K562 (cell line): ENCODE data around the gene ICAM2. TPM values are rescaled to one million over a fixed set of nuclear protein-coding genes. Genes with fewer than 3 reads are reported as not detected.

Source experiments
- ATAC-seq: fragments of 200-7000 bp; cut with Tn5 transposase; 3 replicates; pipeline ENCODE4 v1.9.1; 2020; ENCODE audit warnings: moderate library complexity
- BruUV-seq: library from RNA; stranded (reverse); fragments of 400-500 nt; replicated peaks from 2 replicates; lab custom pipeline; 2021; lab: Mats Ljungman, UMichigan
- CTCF ChIA-PET: fragments of 300-600 bp; formaldehyde crosslinking; extraction: SDS; loops from one replicate; lab custom pipeline; 2021; ENCODE audit warnings: low intra/inter-chr PET ratio; lab: Yijun Ruan, JAX
- POLR2A ChIA-PET: fragments of 300-600, 350-650 bp; sonication (Branson Sonifier 250); formaldehyde crosslinking; extraction: SDS; loops from one replicate; lab custom pipeline; 2021; ENCODE audit warnings: antibody characterized with exemption, inconsistent platforms; lab: Yijun Ruan, JAX
- DNase-seq, 4 experiments: peaks; one replicate each; pipeline versions ENCODE4 v3.0.0 to v3.0.0-alpha.2; 2011 to 2018; ENCODE audit warnings: low spot score in 3 of 4, mixed read lengths in 3 of 4; ENCODE audit errors: extremely low read depth in 1 of 4
- FAIRE-seq: peaks from 2 replicates; lab custom pipeline; 2011; peaks lifted over from hg19 to GRCh38; lab: Jason Lieb, UNC
- H2AFZ ChIP-seq: 2 replicates; pipeline ENCODE4 v1.6.0; 2011; ENCODE audit warnings: low read depth, low read length, control low read depth, inconsistent platforms
- H3K27ac ChIP-seq: fragments of 200-600 bp; 3 replicates; pipeline ENCODE4 v1.8.0; 2011; ENCODE audit warnings: low read depth, mild to moderate bottlenecking, control low read depth, inconsistent platforms, low read length, moderate library complexity, mixed read lengths; ENCODE audit errors: extremely low read depth
- H3K27me3 ChIP-seq, 2 experiments: fragments of 300-600 bp in 1 of 2; 2 replicates in 1 of 2; 3 replicates in 1 of 2; pipeline versions ENCODE4 v1.6.0 to v1.8.0; 2011; ENCODE audit warnings: inconsistent platforms in 2 of 2, low read length in 2 of 2, mild to moderate bottlenecking in 1 of 2, mixed read lengths in 1 of 2, moderate library complexity in 1 of 2; ENCODE audit not compliant: control insufficient read depth in 2 of 2, insufficient read depth in 2 of 2
- H3K36me3 ChIP-seq: fragments of 300-600 bp; 3 replicates; pipeline ENCODE4 v1.8.0; 2011; ENCODE audit warnings: mild to moderate bottlenecking, low read length, inconsistent platforms; ENCODE audit not compliant: control insufficient read depth, insufficient read depth
- H3K4me1 ChIP-seq, 2 experiments: fragments of 200-600 bp in 1 of 2; replicated peaks in 1 of 2; 2 replicates in 1 of 2; 3 replicates in 1 of 2; pipeline versions ENCODE4 v1.5.1 to v1.8.0; 2011; ENCODE audit warnings: inconsistent platforms in 2 of 2, low read length in 2 of 2, mild to moderate bottlenecking in 1 of 2, mixed read lengths in 1 of 2, moderate library complexity in 1 of 2; ENCODE audit not compliant: control insufficient read depth in 2 of 2, insufficient read depth in 2 of 2
- H3K4me2 ChIP-seq: 2 replicates; pipeline ENCODE4 v1.6.1; 2011; ENCODE audit warnings: low read length, control low read depth, inconsistent platforms, mixed read lengths; ENCODE audit not compliant: insufficient read depth
- H3K4me3 ChIP-seq: fragments of 200-600 bp; sonication (generic), shearing (Covaris generic); 2 replicates; pipeline ENCODE4 v1.5.1; 2016; ENCODE audit warnings: control low read depth, inconsistent platforms
- H3K79me2 ChIP-seq: fragments of 200-600 bp; 3 replicates; pipeline ENCODE4 v1.8.0; 2011; ENCODE audit warnings: low read length, inconsistent platforms; ENCODE audit not compliant: control insufficient read depth, insufficient read depth
- H3K9ac ChIP-seq, 2 experiments: 2 replicates each; pipeline versions ENCODE4 v1.6.0 to v1.6.1; 2011; ENCODE audit warnings: low read depth in 2 of 2, low read length in 2 of 2, control low read depth in 1 of 2, inconsistent platforms in 1 of 2, mild to moderate bottlenecking in 1 of 2, mixed read lengths in 1 of 2; ENCODE audit not compliant: insufficient read depth in 1 of 2
- H3K9me1 ChIP-seq: one replicate; pipeline ENCODE4 v1.6.0; 2011; ENCODE audit warnings: inconsistent platforms, mild to moderate bottlenecking, low read length, moderate library complexity; ENCODE audit not compliant: control insufficient read depth, insufficient read depth
- H3K9me3 ChIP-seq: replicated peaks from 2 replicates; pipeline ENCODE4 v1.5.1; 2011; ENCODE audit warnings: low read depth, low read length, inconsistent platforms; ENCODE audit not compliant: control insufficient read depth, insufficient read depth
- H4K20me1 ChIP-seq: replicated peaks from 2 replicates; pipeline ENCODE4 v1.6.1; 2011; ENCODE audit warnings: low read length, inconsistent platforms, mixed read lengths; ENCODE audit not compliant: control insufficient read depth, insufficient read depth
- FOXJ3 ChIP-seq: sonication (generic); formaldehyde crosslinking; IDR thresholded peaks from 2 replicates; pipeline ENCODE4 v1.4.0; 2020; ENCODE audit warnings: mild to moderate bottlenecking, missing genetic modification reagents
- ILF3 ChIP-seq: fragments of 450-650 bp; IDR thresholded peaks from 2 replicates; pipeline ENCODE4 v1.6.1; 2018; ENCODE audit warnings: antibody characterized with exemption, mild to moderate bottlenecking, moderate library complexity, borderline replicate concordance
- NFE2 ChIP-seq: IDR thresholded peaks from 2 replicates; pipeline ENCODE4 v1.6.1; 2014; ENCODE audit warnings: antibody characterized with exemption, low read depth
- SETDB1 ChIP-seq: IDR thresholded peaks from one replicate; pipeline ENCODE4 v1.6.1; 2012; ENCODE audit warnings: low read length, control low read depth, inconsistent platforms
- SIRT6 ChIP-seq: IDR thresholded peaks from one replicate; pipeline ENCODE4 v1.6.1; 2012; ENCODE audit warnings: low read depth, mild to moderate bottlenecking, control low read depth, inconsistent platforms, low read length, moderate library complexity
- TBL1XR1 ChIP-seq, 2 experiments: IDR thresholded peaks; 2 replicates each; pipeline ENCODE4 v1.6.1; 2012; ENCODE audit warnings: improper control_type of control experiment in 2 of 2, low read length in 2 of 2, mild to moderate bottlenecking in 1 of 2
- ZBTB9 ChIP-seq: fragments of 450-650 bp; formaldehyde crosslinking; IDR thresholded peaks from 2 replicates; pipeline ENCODE4 v1.4.0; 2020; ENCODE audit warnings: mild to moderate bottlenecking, moderate library complexity
- ZNF780A ChIP-seq: fragments of 250-450 bp; sonication (Bioruptor Pico); IDR thresholded peaks from 2 replicates; pipeline ENCODE4 v1.5.0; 2021; ENCODE audit warnings: mild to moderate bottlenecking
- WGBS: fragments of 100-300 bp; shearing (Covaris generic); methylation state at CpG from one replicate; pipeline ENCODE4 v1.1.6; 2016; ENCODE audit warnings: low coverage, mixed read lengths; ENCODE audit not compliant: insufficient coverage; ENCODE audit errors: missing lambda C conversion rate; 5-methylcytosine and 5-hydroxymethylcytosine counted together
- in situ Hi-C: fragments of 300-500 bp; cut with MboI; formaldehyde crosslinking; loops from 4 replicates; pipeline ENCODE4 v1.15.0; 2018; ENCODE audit warnings: inconsistent platforms, mixed read lengths
- intact Hi-C: fragments of 100-400 bp; cut with micrococcal nuclease; formaldehyde crosslinking; loops from 2 replicates; pipeline ENCODE4 v1.14.2; 2022
- polyA plus RNA-seq, 8 experiments: library from polyadenylated mRNA; depleted of rRNA in 4 of 8; stranded (reverse) in 5 of 8; unstranded in 3 of 8; fragments of >200 nt; fragmentation: Nextera tagmentation in 2 of 8; fragmentation: Illumina TruSeq in 1 of 8; extraction: Ambion mirVana in 2 of 8; extraction: Trizol in 1 of 8; gene quantifications; 2 replicates each; pipeline versions ENCODE4 v1.2.1 to v1.2.3, GENCODE V29; 2011 to 2014; ENCODE audit warnings: inconsistent platforms in 1 of 8, missing spikeins in 1 of 8
- total RNA-seq, 7 experiments: library from RNA; depleted of rRNA in 6 of 7; stranded (reverse); fragments of >200 nt in 6 of 7; fragmentation: Illumina TruSeq in 2 of 7; extraction: Trizol in 2 of 7; gene quantifications; 2 replicates each; pipeline versions ENCODE4 v1.2.1 to v1.2.3, GENCODE V29; 2011 to 2021; ENCODE audit warnings: low replicate concordance in 1 of 7
- TF ChIP-seq, protein P1 (sequence below): sonication (generic); formaldehyde crosslinking; IDR thresholded peaks from 2 replicates; pipeline ENCODE4 v1.8.1; 2023; ENCODE audit warnings: mild to moderate bottlenecking, missing genetic modification reagents

Gene ICAM2
- total and polyA plus RNA-seq, 9 of the 15 experiments (the other 6 are each of a cell fraction or from before 2014, with no cell fraction given), result 37.9 to 89.4 (median 60.6) TPM

DNA sequence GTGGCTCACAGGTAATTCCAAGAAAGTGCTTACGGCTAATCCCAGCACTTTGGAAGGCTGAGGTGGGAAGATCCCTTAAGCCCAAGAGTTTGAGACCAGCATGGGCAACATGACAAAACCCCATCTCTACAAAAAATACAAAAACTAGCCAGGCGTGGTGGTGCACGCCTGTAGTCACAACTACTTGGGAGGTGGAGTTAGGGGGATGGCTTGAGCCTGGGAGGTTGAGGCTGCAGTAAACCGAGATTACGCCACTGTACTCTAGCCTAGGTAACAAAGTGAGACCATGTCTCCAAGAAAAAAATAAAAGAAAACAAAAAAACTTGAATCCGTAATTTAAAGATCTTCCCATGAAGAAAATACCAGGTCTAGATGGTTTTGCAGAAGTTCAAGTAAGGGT, 5.0 kb downstream of the ICAM2 start:
- no peak for FAIRE-seq
- H3K36me3 ChIP-seq, result no peaks in the 10 kb centered on the region
- H3K79me2 ChIP-seq, result no peaks in the 10 kb centered on the region
- POLR2A ChIA-PET, result no interaction called here
- DNase-seq, result no peak
- no peaks in the 10 kb centered on the region for H3K9me1 ChIP-seq
- no peaks in the 10 kb centered on the region for H3K9me3 ChIP-seq
- H4K20me1 ChIP-seq, result no peaks in the 10 kb centered on the region
- no peak overlapping the region for H3K4me3 ChIP-seq
- no peak overlapping the region for H3K27ac ChIP-seq
- CTCF ChIA-PET, result interaction anchor here (0.6 kb wide), 1 partner anchor 133 kb away, joined by 3 read pairs; no protein-coding TSS in a partner anchor
- no peak overlapping the region for H3K9ac ChIP-seq
- no peak overlapping the region for H2AFZ ChIP-seq
- no peaks in the 10 kb centered on the region for H3K27me3 ChIP-seq
- in situ Hi-C loops (no loop called here), intact Hi-C loops (no loop called here)
- H3K4me2 ChIP-seq, result no peak overlapping the region
- peaks cover 0 to 2% of the 10 kb centered on the region in 2 experiments; a peak in 2 of 5 replicates for H3K4me1 ChIP-seq
- no peak for ATAC-seq
- TF ChIP-seq SIRT6 (no peak), ILF3 (no peak), TBL1XR1 (IDR thresholded peaks at IDR 0.05; ENCODE audit: low read length in 2 of 2) (no peak), SETDB1 (no peak), NFE2 (no peak), ZBTB9 (CRISPR knock-in tag) (no peak), ZNF780A (CRISPR knock-in tag) (no peak), FOXJ3 (CRISPR knock-in tag) (no peak)
- TF ChIP-seq, protein P1, sequence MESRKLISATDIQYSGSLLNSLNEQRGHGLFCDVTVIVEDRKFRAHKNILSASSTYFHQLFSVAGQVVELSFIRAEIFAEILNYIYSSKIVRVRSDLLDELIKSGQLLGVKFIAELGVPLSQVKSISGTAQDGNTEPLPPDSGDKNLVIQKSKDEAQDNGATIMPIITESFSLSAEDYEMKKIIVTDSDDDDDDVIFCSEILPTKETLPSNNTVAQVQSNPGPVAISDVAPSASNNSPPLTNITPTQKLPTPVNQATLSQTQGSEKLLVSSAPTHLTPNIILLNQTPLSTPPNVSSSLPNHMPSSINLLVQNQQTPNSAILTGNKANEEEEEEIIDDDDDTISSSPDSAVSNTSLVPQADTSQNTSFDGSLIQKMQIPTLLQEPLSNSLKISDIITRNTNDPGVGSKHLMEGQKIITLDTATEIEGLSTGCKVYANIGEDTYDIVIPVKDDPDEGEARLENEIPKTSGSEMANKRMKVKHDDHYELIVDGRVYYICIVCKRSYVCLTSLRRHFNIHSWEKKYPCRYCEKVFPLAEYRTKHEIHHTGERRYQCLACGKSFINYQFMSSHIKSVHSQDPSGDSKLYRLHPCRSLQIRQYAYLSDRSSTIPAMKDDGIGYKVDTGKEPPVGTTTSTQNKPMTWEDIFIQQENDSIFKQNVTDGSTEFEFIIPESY (CRISPR knock-in tag), result no peak
- no TSS peak for BruUV-seq
- 76% methylated on average over 6 of the region's 6 CpGs for WGBS
